Urothelium cell line (cell line): ENCODE measurements around the gene NPY4R.
A peak's percentile ranks its signal among the peaks of the same experiment; 100 is the strongest.
"Not testable (repeated sequence)": the region's sequence is repeated elsewhere in the genome, so short reads cannot be mapped to it uniquely, and the experiment has no call there.

Source experiments
- DNase-seq: peaks from one replicate; pipeline ENCODE4 v3.0.0; 2011; ENCODE audit warnings: low spot score, mixed read lengths
- FAIRE-seq: peaks from 2 replicates; lab custom pipeline; 2011; peaks lifted over from hg19 to GRCh38; lab: Jason Lieb, UNC

The NPY4R gene, protein sequence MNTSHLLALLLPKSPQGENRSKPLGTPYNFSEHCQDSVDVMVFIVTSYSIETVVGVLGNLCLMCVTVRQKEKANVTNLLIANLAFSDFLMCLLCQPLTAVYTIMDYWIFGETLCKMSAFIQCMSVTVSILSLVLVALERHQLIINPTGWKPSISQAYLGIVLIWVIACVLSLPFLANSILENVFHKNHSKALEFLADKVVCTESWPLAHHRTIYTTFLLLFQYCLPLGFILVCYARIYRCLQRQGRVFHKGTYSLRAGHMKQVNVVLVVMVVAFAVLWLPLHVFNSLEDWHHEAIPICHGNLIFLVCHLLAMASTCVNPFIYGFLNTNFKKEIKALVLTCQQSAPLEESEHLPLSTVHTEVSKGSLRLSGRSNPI

GRCh38 chr10:46465765-46466164 is at the start of gene NPY4R:
Gene NPY4R (minus strand): TSS chr10:46465958. CDS start chr10:46462635, 3,323 bp downstream.
- not testable (repeated sequence) for FAIRE-seq, DNase-seq

DNA sequence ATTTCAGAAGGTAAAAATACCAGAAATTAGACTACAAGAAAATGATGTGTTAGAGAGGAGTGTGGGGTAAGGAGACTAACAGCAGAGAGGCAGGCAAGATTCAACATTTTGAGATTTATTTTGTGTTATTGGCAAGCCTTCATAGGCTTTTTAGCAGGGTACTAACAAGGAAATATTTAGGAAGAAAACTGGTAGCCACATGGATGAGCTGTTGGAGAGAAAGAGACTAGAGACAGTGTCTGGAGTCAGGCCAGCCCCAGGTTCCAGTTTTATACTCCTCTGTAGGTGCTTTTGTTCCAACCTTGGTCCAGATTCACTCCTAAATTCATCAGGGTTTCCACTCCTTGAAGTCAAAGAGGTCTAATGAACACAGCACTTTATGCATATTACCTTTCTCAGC is 49.6 kb upstream of the NPY4R start:
- DNase-seq (no peak), FAIRE-seq (no peak)

DNA sequence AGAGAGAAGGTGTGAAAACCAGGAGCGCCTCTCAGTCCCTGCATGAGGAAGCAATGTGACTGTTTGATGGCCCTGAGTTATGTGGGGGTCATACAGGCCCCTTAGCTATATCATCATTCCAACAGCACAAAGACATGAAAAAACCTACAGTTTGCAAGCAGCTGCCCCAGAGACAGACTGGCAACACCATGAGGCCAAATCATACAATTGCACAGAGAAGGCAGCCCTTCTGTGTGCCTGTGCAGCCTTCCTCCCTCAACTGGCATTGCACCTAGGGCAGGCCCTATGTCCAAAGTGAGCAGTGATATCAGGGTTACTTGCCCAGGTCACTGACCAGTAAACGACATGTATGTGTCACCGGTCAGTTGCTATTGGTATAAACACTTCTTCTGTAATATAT is 49.1 kb upstream of the NPY4R start:
- no peak for DNase-seq
- no peak for FAIRE-seq

GRCh38 chr10:46514431-46514861 is 48.7 kb upstream of the NPY4R start:
- FAIRE-seq (no peak), DNase-seq (no peak)

GRCh38 chr10:46513333-46513732 is 47.6 kb upstream of the NPY4R start:
- DNase-seq, FAIRE-seq: not testable (repeated sequence)

DNA sequence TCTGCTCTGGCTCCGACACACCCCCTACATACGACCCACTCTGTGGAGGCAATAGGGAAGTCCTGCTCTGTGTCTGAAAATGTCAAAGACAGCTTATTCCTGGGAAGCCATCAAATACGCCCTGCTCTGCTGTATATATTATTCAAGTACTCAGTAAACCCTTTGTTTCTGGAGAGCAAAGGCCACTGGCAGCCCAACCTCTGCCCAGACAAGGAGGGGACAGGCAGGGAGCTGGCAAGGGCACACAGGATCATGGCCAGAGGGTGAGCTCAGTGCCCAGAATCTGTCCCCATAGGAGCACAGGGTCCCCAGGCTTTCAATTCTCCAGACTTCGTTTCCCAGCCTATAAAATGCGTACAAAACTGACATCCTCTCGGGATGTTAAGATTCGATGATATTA is 47.0 kb upstream of the NPY4R start:
- not testable (repeated sequence) for FAIRE-seq, DNase-seq

- DNase-seq, FAIRE-seq: not testable (repeated sequence)
Observed at GRCh38 chr10:46512002-46512401, 46.2 kb upstream of the NPY4R start.

GRCh38 chr10:46499990-46500389 is 34.2 kb upstream of the NPY4R start:
- not testable (repeated sequence) for FAIRE-seq, DNase-seq

- not testable (repeated sequence) for DNase-seq, FAIRE-seq
Observed at GRCh38 chr10:46498985-46499703, 33.4 kb upstream of the NPY4R start.

DNA sequence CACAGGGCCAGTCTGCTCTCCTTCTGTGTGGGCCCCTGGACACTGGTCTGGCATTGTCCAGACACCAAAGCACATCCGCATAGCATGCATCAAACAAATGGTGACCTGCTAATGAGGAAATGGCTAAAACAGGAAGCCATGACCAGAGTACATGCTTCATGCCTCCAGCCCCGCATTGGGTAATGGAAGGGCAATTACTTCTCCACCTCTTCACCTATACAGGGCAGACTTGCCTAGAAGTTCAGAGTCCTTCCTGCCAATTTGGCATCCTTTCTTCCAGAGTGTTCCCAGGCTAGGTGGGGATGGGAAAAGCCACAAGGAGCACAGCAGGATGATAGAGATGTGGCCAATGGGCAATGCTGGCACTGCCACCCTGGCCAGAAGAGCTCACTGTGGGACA is 32.1 kb upstream of the NPY4R start:
- FAIRE-seq, result not testable (repeated sequence)

GRCh38 chr10:46497401-46497800 is 31.6 kb upstream of the NPY4R start:
- not testable (repeated sequence) for FAIRE-seq, DNase-seq

More for the DNA sequence above, 32.1 kb upstream of the NPY4R start:
- DNase-seq, result not testable (repeated sequence)

- not testable (repeated sequence) for FAIRE-seq, DNase-seq
Observed at GRCh38 chr10:46491364-46492114, 25.8 kb upstream of the NPY4R start.

GRCh38 chr10:46490285-46490684 is 24.5 kb upstream of the NPY4R start:
- DNase-seq, result not testable (repeated sequence)

GRCh38 chr10:46486459-46486858 is 20.7 kb upstream of the NPY4R start:
- not testable (repeated sequence) for DNase-seq, FAIRE-seq

More at GRCh38 chr10:46490285-46490684, 24.5 kb upstream of the NPY4R start:
- FAIRE-seq, result not testable (repeated sequence)

- FAIRE-seq, result peak; percentile 44
- not testable (repeated sequence) for DNase-seq
Observed at GRCh38 chr10:46474746-46475320, 9.1 kb upstream of the NPY4R start.

- FAIRE-seq, DNase-seq: not testable (repeated sequence)
Observed at GRCh38 chr10:46473758-46474157, 8.0 kb upstream of the NPY4R start.

DNA sequence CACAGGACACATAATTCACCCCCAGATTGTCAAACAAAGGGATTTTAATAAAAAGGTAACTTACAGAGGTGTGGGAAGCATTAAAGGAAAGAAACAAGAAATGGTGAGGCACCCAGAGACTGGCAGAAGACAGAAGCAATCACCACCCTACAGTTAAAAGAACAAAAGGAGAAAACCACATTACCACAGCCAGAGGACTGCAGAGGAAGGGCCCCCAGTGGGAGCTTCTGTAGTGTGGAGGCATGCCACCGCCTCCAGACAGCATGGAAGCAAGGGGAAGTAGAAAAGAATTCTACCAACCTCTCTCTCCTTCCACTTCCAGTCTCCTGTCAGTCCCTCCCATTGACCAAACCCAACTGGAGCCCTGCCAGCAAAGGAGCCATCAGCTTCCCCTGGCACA is 4.4 kb upstream of the NPY4R start:
- DNase-seq, FAIRE-seq: not testable (repeated sequence)

DNA sequence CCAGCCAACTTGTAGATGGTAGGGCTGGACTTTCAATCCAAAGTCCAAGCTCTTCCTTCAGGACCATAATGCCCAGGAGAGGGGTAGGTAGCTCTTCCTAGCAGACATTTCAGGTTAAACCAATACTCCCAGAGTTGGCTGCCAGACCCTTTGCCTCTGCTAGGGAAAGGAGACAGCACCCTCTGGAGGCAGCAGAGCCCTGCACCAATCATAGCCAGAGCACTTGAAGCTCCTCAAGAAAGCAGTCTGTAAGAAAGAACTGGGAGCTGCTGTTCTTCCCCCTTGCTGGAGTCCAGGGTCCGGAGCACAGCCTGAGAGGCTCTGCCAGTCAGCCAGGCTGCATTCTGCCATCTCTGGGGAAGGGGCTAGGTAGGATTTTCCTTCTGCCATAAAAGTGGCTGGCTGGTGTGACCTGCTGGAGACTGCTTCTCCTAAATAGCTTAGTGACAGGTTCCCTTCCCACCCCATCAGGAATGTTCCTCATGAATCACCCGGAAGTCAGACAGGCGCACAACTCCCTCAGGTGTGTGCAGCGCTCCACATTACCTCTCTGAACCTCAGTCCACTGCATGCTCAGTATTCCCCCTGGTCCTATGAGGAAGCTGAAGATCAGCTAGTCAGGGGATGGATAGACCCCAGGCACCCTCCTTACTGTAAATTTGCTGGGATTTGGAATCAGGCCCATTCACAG is 2.5 kb upstream of the NPY4R start:
- not testable (repeated sequence) for FAIRE-seq, DNase-seq

- not testable (repeated sequence) for FAIRE-seq, DNase-seq
Observed at GRCh38 chr10:46463608-46464007, 2.1 kb downstream of the NPY4R start.

GRCh38 chr10:46462276-46462675 is 3.5 kb downstream of the NPY4R start:
- FAIRE-seq, DNase-seq: not testable (repeated sequence)
